Pulmonary artery endothelial cell (primary cell): ENCODE measurements around the gene RPS6KC1. TPM values are rescaled to one million over a fixed set of nuclear protein-coding genes. Genes with fewer than 3 reads are reported as not detected.
"Not testable (repeated sequence)": the region's sequence is repeated elsewhere in the genome, so short reads cannot be mapped to it uniquely, and the experiment has no call there.

Experiments used
- DNase-seq: peaks from one replicate; pipeline ENCODE4 v3.0.0-alpha.2; 2011; ENCODE audit warnings: low read depth, low spot score
- total RNA-seq: library from RNA; depleted of rRNA; stranded (reverse); fragments of >200 nt; gene quantifications from 2 replicates; pipeline ENCODE4 v1.2.3, GENCODE V29; 2014

The RPS6KC1 gene
- total RNA-seq, 1 donor from 2014 or later: 19.7 TPM

- DNase-seq: no peak
These were observed 55.3 kb downstream of the RPS6KC1 start for GRCh38 chr1:213106298-213106697.

- no peak for DNase-seq
These were observed 56.6 kb downstream of the RPS6KC1 start for GRCh38 chr1:213107613-213108012.

DNA sequence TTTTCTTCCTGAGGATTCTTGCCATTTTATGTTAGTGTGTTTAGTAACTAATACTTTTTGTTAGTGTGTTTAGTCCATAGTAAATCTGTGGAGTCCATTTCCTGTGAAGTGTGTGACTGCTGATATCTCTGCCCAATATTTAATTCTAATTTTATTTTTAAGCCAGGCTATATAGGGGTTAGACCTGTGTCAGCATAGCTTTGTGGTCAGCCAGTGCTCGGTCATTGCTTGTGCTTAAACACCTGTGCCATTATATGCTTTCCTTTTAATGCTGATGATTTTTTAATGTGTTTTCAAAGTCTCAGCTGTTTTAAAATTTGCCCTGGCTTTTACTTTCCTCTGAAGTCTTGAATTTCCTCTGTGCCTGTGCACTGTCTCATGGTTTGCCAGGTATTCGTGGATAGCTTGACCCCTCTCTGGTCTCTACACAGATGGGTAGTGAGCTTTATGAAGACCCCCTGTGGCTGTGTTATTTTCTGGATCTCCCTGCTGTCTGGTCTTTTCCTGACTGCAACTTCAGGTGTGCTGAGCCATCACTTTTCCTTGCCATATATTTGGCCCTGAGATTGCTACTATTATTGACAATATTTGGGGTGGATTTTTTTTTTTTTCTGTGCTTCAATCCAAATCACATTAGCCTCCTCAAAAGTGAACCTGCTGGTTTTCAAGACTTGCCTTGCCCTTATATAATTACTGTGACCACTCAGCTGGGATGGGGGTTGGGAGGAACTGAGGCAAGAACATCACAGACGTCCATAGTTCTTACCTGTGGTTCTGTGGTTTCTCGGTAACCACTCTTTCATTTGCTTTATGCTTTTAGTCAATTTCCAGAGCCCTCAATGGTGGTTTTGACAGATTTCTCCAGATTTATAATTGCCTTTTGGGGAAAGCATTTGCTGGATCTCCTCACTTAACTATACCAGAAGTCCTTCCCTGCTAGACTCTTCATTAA is 59.6 kb downstream of the RPS6KC1 start:
- no peak for DNase-seq

DNA sequence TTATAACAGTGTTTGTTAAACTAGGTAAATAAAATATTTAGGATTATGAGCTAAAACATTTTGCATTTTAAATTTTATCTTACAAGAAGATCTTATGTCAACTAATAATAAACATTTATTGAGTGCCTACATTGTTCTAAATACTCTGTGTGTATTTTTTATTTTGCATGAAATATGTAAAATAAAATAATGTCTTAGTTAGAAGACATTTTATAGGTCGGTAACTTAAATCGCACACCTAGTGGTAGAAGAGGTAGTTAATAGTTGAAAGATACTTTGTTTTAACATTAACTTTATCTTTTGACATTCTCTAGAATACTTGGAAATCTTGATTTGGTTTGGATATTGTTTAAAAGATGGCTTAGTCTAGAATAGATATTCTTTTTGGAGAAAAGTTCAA is 60.5 kb downstream of the RPS6KC1 start:
- no peak for DNase-seq

DNA sequence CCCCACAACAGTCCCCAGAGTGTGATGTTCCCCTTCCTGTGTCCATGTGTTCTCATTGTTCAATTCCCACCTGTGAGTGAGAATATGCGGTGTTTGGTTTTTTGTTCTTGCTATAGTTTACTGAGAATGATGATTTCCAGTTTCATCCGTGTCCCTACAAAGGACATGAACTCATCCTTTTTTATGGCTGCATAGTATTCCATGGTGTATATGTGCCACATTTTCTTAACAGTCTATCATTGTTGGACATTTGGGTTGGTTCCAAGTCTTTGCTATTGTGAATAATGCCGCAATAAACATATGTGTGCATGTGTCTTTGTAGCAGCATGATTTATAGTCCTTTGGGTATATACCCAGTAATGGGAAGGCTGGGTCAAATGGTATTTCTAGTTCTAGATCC is 61.7 kb downstream of the RPS6KC1 start:
- not testable (repeated sequence) for DNase-seq

- not testable (repeated sequence) for DNase-seq
These were observed 66.7 kb downstream of the RPS6KC1 start for GRCh38 chr1:213117699-213118180.

DNA sequence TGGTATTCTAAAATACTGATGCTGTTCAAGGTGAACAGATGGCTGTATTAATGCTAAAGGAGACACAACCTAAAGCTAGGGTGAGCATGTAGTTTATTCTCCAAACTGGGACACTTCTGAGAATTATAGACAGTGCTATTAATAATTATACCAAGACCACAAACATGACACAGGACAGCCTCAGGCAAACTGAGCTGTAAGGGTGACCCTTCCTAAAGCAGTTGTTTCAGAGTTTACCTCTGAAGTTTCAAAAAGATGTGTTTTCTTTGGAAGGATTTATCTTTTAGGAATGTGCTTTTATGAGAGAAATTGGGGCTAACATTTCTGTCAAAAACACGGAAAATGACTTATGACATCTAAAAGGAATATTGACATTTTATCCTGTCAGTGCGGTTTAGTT is 68.8 kb downstream of the RPS6KC1 start:
- no peak for DNase-seq

GRCh38 chr1:213120386-213120785 is 69.3 kb downstream of the RPS6KC1 start:
- no peak for DNase-seq

GRCh38 chr1:213120961-213121360 is 69.9 kb downstream of the RPS6KC1 start:
- DNase-seq: no peak

DNA sequence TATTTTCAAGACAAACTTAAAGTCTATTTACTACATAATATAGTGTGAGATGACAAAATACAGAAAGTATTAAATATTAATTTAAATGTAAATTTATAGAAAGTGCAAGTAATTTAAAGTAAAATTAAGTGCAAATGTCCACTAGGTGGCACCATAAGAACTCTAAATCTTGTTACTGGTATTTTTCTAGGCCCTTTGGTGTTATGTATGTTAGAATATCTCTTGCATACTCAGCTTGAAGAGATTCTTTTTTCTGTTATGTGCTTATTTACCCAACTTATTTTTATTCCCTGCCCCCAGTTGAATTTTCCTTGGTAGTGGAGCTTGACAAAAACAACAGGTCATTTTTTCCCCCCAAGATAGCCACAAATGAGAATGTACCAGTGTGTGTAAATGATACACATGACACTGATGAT is 71.5 kb downstream of the RPS6KC1 start:
- peak; percentile 11 for DNase-seq

GRCh38 chr1:213123087-213123486 is 72.0 kb downstream of the RPS6KC1 start:
- no peak for DNase-seq

GRCh38 chr1:213123536-213123935 is 72.5 kb downstream of the RPS6KC1 start:
- peak; percentile 26 for DNase-seq

DNA sequence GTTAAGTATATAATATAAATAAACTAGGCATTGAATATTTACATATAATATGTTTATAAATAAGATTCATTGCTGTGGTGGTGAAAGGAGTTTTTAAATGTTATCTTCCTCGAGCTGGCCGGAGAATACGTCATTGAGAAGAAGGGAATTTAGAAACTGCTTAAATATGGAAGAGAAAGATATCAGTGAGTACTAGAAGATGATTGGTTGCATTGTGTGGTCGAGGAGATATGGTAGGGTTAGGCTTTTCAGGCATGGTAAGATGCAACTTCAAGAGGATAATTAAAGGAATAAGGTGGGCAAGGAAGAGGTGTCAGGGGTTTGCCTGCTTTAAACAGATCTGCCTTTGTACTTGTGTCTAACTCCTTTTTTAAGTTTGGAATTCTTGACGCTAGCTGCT is 73.5 kb downstream of the RPS6KC1 start:
- no peak for DNase-seq

DNA sequence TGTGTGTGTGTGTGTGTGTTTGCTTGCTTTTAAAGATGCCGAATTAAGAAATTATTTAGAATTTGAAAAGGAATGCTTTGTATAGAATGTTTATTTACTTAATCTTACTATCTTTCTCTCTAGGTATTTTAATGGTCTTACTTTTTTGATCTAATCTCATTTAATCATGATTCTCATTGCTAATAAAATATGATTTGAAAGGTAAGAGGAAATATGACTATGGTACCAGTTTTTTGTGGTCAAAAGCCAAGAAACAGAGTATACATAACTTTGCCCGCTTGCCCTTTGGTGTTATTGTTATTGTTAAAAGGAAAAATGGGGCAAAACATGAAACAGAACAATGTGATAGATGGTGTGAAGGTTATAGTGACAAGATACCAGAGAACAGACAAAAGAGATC is 74.6 kb downstream of the RPS6KC1 start:
- no peak for DNase-seq

- no peak for DNase-seq
These were observed 76.0 kb downstream of the RPS6KC1 start for GRCh38 chr1:213127074-213127473.

DNA sequence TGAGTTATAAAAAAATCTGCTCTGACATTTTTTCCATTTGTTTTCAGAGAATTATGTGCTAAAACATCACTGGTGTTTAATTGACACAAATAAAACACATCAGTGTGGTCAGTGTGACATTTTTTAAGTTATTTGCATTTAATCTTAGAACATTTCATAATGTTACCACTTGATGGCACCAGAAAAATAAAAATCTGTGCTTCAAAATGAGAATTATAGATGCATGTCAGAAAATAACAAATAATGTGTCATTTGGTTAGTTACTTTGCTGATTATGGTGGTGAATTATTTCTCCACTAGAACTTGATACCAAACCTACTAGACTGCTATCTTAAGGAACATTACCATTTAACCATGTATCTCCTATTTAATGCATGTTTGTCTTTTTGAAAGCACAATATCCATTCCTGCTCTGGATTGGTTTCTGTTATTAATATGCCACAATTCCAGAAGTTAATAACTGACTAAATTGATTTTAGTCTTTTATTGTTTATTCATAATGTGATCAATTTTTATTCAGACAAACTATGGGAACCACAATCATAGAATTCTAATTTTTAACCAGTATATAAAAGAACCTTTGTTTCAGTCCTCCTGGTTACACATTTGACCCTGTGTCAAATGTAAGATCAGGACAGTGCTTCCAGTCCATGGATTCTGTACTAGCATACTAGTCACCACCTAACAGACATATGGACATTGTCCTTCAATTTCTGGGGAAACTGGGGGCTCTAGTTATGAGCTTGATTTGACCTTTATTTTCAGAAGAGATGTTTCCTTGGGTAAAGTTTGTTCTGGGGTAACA is 81.0 kb downstream of the RPS6KC1 start:
- DNase-seq: no peak

- no peak for DNase-seq
These were observed 84.5 kb downstream of the RPS6KC1 start for GRCh38 chr1:213135572-213135971.

GRCh38 chr1:213136190-213136917 is 85.3 kb downstream of the RPS6KC1 start:
- no peak for DNase-seq

DNA sequence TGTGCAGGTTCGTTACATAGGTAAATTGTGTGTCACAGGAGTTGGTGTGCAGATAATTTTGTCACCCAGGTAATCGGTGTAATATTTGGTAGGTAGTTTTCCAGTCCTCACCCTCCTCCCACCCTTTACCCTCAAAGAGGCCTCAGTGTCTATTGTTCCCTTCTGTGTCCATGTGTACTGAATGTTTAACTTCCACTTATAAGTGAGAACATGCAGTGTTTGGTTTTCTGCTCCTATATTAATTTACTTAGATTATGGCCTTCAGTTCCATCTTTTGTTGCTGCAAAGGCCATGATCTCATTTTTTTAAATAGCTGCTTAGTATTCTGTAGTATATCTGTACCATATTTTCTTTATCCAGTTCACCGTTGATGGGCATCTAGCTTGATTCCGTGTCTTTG is 87.3 kb downstream of the RPS6KC1 start:
- no peak for DNase-seq

- DNase-seq: no peak
These were observed 87.9 kb downstream of the RPS6KC1 start for GRCh38 chr1:213138892-213139291.

DNA sequence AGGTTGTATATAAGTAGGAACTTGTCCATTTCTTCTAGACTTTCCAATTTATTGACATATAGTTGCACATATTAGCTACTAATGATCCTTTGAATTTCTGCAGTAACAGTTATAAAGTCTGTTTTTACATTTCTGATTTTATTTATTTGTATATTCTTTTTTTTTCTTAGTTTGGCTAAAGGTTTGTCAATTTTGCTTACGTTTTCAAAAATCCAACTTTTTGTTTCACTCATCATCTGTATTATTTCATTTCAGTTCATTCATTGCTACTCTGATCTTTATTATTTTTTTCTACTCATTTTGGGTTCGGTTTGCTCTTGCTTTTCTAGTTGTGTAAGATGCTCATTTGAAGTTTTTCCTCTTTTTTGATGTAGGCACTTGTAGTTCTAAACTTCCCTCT is 97.9 kb downstream of the RPS6KC1 start:
- DNase-seq: no peak
